Right lobe of liver (tissue), 6 donors: ENCODE results near the gene DCAF17. TPM values are rescaled to one million over a fixed set of nuclear protein-coding genes. Genes with fewer than 3 reads are reported as not detected.

Experiments used
- ATAC-seq, 4 donors: fragments of 200-7000 bp; cut with Tn5 transposase; one replicate each; pipeline ENCODE4 v1.9.1; 2020; ENCODE audit warnings: mild to moderate bottlenecking in 4 of 4, moderate library complexity in 4 of 4
- DNase-seq, 3 donors: peaks; one replicate each; pipeline ENCODE4 v3.0.0-alpha.2; 2020
- H3K27ac ChIP-seq, 3 donors: fragments of 200-600 bp; one replicate each; pipeline ENCODE4 v1.8.0; 2022
- H3K27me3 ChIP-seq, 2 donors: fragments of 200-600 bp; one replicate each; pipeline ENCODE4 v1.8.0; 2022
- H3K36me3 ChIP-seq, 4 donors: fragments of 200-600 bp; sonication (generic) in 1 of 4; one replicate each; pipeline versions ENCODE4 v1.5.1 to v1.8.0; 2017 to 2022; ENCODE audit warnings: control low read depth in 1 of 4
- H3K4me1 ChIP-seq, 4 donors: fragments of 200-600 bp; sonication (generic) in 1 of 4; one replicate each; pipeline versions ENCODE4 v1.5.1 to v1.8.0; 2017 to 2022; ENCODE audit warnings: control low read depth in 1 of 4
- H3K4me3 ChIP-seq, 3 donors: fragments of 200-600 bp; one replicate each; pipeline ENCODE4 v1.8.0; 2022
- H3K9me3 ChIP-seq, 4 donors: fragments of 200-600 bp; sonication (generic) in 1 of 4; one replicate each; pipeline versions ENCODE4 v1.5.1 to v1.8.0; 2017 to 2022; ENCODE audit warnings: control low read depth in 1 of 4
- CTCF ChIP-seq, 4 donors: fragments of 200-600 bp in 3 of 4; fragments of 450-650 bp in 1 of 4; IDR thresholded peaks; one replicate each; pipeline versions ENCODE4 v1.5.1 to v1.8.0; 2016 to 2022; ENCODE audit warnings: antibody characterized with exemption in 4 of 4, mild to moderate bottlenecking in 2 of 4
- POLR2A ChIP-seq: fragments of 450-650 bp; IDR thresholded peaks from one replicate; pipeline ENCODE4 v1.6.1; 2017; ENCODE audit warnings: antibody characterized with exemption, mild to moderate bottlenecking
- WGBS: methylation state at CpG from one replicate; pipeline ENCODE4 v1.1.6; 2018; ENCODE audit warnings: low coverage, low lambda C conversion rate; ENCODE audit not compliant: insufficient coverage; ENCODE audit errors: missing lambda C conversion rate; 5-methylcytosine and 5-hydroxymethylcytosine counted together
- intact Hi-C, 2 donors: fragments of 100-400 bp; cut with DNase I; formaldehyde crosslinking; loops; one replicate each; pipeline versions ENCODE4 v1.11.2 to v1.14.1; 2022
- total RNA-seq, 6 experiments: library from RNA; depleted of rRNA in 2 of 6; stranded (reverse); fragments of >200 nt in 2 of 6; fragmentation: NEBNext Ultra II Directional in 3 of 6; extraction: Animal tissue kit (Norgen Biotek cat#: 25700) in 3 of 6; gene quantifications; one replicate each; pipeline versions ENCODE4 v1.1.0 to v1.2.4, GENCODE V29; 2016 to 2023
- donor health status: DM: no; HTN: yes; CAD: no.
- donor health status: DM: no; HTN: no; CAD: no.
- donor health status: DM: no; HTN: no; CAD: no.
- donor health status: DM: no; HTN: yes; CAD: no.
- donor health status: DM: no; HTN: yes; CAD: no.

DCAF17 gene
- total RNA-seq, 6 experiments from 2014 or later: 5.5 to 8.1 (median 6.9) TPM

- ATAC-seq: peak in 1 of 4 donors; percentile 4
Measured at GRCh38 chr2:171433763-171434012, 338 bp upstream of the DCAF17 start, which contains the start of gene METTL8. METTL8 (minus strand) TSS chr2:171433990; CDS start chr2:171392185, 41,805 bp downstream.

GRCh38 chr2:171436307-171436706 is 2.3 kb downstream of the DCAF17 start:
- ATAC-seq (no peak), DNase-seq (no peak)
- no peak overlapping the region for H3K4me3 ChIP-seq
- H3K9me3 ChIP-seq: no peaks in the 10 kb centered on the region
- H3K27ac ChIP-seq: no peak overlapping the region
- peaks cover 0 to 2% (median 0%) of the 10 kb centered on the region in 4 donors for H3K36me3 ChIP-seq
- WGBS: 100% methylated on average over 1 of the region's 1 CpG
- intact Hi-C loops: no loop called here
- no peaks in the 10 kb centered on the region for H3K27me3 ChIP-seq
- peaks cover 0 to 12% (median 3%) of the 10 kb centered on the region in 4 donors for H3K4me1 ChIP-seq
- no peak for TF ChIP-seq CTCF (IDR thresholded peaks at IDR 0.05)
- no peak for TF ChIP-seq POLR2A

More at GRCh38 chr2:171433763-171434012, 338 bp upstream of the DCAF17 start, which contains the start of gene METTL8:
- intact Hi-C loops: no loop called here
- Histone ChIP-seq H3K9me3 (no peaks in the 10 kb centered on the region), H3K27me3 (no peaks in the 10 kb centered on the region), H3K4me3 (peak within 1 kb of the TSS; percentile 93 to 97 (median 94)), H3K27ac (peak within 1 kb of the TSS; percentile 89 to 95 (median 90)), H3K4me1 (peaks cover 0 to 12% (median 3%) of the 10 kb centered on the region in 4 donors), H3K36me3 (no peaks in the 10 kb centered on the region)
- WGBS: 0% methylated on average over 14 of the region's 15 CpGs
- TF ChIP-seq CTCF (IDR thresholded peaks at IDR 0.05) (peak in 1 of 4 donors; percentile 22), POLR2A (no peak)
- no peak for DNase-seq

- Histone ChIP-seq H3K27ac (no peak overlapping the region), H3K4me1 (no peaks in the 10 kb centered on the region), H3K27me3 (no peaks in the 10 kb centered on the region), H3K9me3 (no peaks in the 10 kb centered on the region), H3K36me3 (peaks cover 0 to 32% (median 3%) of the 10 kb centered on the region in 4 donors), H3K4me3 (no peak overlapping the region)
- ATAC-seq (no peak), DNase-seq (no peak)
- TF ChIP-seq POLR2A (no peak), CTCF (IDR thresholded peaks at IDR 0.05) (no peak)
- intact Hi-C loops: no loop called here
Measured at GRCh38 chr2:171441470-171441869, 7.4 kb downstream of the DCAF17 start.

GRCh38 chr2:171447675-171448074 is 13.6 kb downstream of the DCAF17 start:
- Histone ChIP-seq H3K4me3 (no peak overlapping the region), H3K36me3 (peaks cover 0 to 62% (median 11%) of the 10 kb centered on the region in 4 donors), H3K27ac (no peak overlapping the region), H3K4me1 (no peaks in the 10 kb centered on the region), H3K9me3 (no peaks in the 10 kb centered on the region), H3K27me3 (no peaks in the 10 kb centered on the region)
- DNase-seq (no peak), ATAC-seq (no peak)
- intact Hi-C loops: no loop called here
- WGBS: 96% methylated on average over 2 of the region's 2 CpGs
- no peak for TF ChIP-seq POLR2A
- TF ChIP-seq CTCF (IDR thresholded peaks at IDR 0.05): no peak

- TF ChIP-seq CTCF (IDR thresholded peaks at IDR 0.05) (no peak), POLR2A (no peak)
- ATAC-seq (no peak), DNase-seq (no peak)
- Histone ChIP-seq H3K4me1 (no peaks in the 10 kb centered on the region), H3K27me3 (no peaks in the 10 kb centered on the region), H3K27ac (no peak overlapping the region), H3K36me3 (peaks cover 0 to 36% (median 11%) of the 10 kb centered on the region in 4 donors), H3K4me3 (no peak overlapping the region), H3K9me3 (no peaks in the 10 kb centered on the region)
- intact Hi-C loops: no loop called here
Measured at GRCh38 chr2:171451074-171451473, 17.0 kb downstream of the DCAF17 start.
